Measurements from ENCODE around the gene UBE2L6.
A peak's percentile ranks its signal among the peaks of the same experiment; 100 is the strongest.

Gene UBE2L6

GRCh38 chr11:57567515-57568329 lies at the start of gene UBE2L6:
TSS of gene UBE2L6 (minus strand) at chr11:57567672. CDS start at chr11:57567611, 61 bp downstream.
- Mint-ChIP-seq H3K4me1 (peaks cover 51% of the 10 kb centered on the region), H3K4me3 (peak within 1 kb of the TSS; percentile 95), H3K27ac (peak within 1 kb of the TSS; percentile 96), H3K36me3 (peaks cover 36% of the 10 kb centered on the region), H3K9me3 (no peaks in the 10 kb centered on the region)
- peak; percentile 86 for ATAC-seq
- DNase-seq (ENCODE audit: low spot score in 2 of 2): peak; percentile 54 to 86

- H3K9me3 Mint-ChIP-seq: no peaks in the 10 kb centered on the region
- H3K27ac Mint-ChIP-seq: no peak overlapping the region
- H3K4me3 Mint-ChIP-seq: no peak overlapping the region
- DNase-seq (ENCODE audit: low spot score in 2 of 2) (no peak), ATAC-seq (no peak)
- no peaks in the 10 kb centered on the region for H3K4me1 Mint-ChIP-seq
- H3K36me3 Mint-ChIP-seq: no peaks in the 10 kb centered on the region
Measured at GRCh38 chr11:57616595-57616994, 49.1 kb upstream of the UBE2L6 start.

GRCh38 chr11:57615308-57615707 lies 47.8 kb upstream of the UBE2L6 start:
- Mint-ChIP-seq H3K9me3 (no peaks in the 10 kb centered on the region), H3K36me3 (no peaks in the 10 kb centered on the region), H3K4me1 (no peaks in the 10 kb centered on the region), H3K27ac (no peak overlapping the region), H3K4me3 (no peak overlapping the region)
- DNase-seq (ENCODE audit: low spot score in 2 of 2): no peak
- no peak for ATAC-seq

GRCh38 chr11:57614234-57614772 lies 46.8 kb upstream of the UBE2L6 start:
- H3K27ac Mint-ChIP-seq: no peak overlapping the region
- no peaks in the 10 kb centered on the region for H3K4me1 Mint-ChIP-seq
- DNase-seq (ENCODE audit: low spot score in 2 of 2) (no peak), ATAC-seq (no peak)
- H3K4me3 Mint-ChIP-seq: no peak overlapping the region
- no peaks in the 10 kb centered on the region for H3K36me3 Mint-ChIP-seq
- no peaks in the 10 kb centered on the region for H3K9me3 Mint-ChIP-seq

GRCh38 chr11:57610170-57610569 lies 42.7 kb upstream of the UBE2L6 start:
- H3K9me3 Mint-ChIP-seq: no peaks in the 10 kb centered on the region
- DNase-seq (ENCODE audit: low spot score in 2 of 2) (no peak), ATAC-seq (no peak)
- H3K4me1 Mint-ChIP-seq: no peaks in the 10 kb centered on the region
- no peak overlapping the region for H3K4me3 Mint-ChIP-seq
- no peak overlapping the region for H3K27ac Mint-ChIP-seq
- H3K36me3 Mint-ChIP-seq: no peaks in the 10 kb centered on the region

GRCh38 chr11:57605028-57605420 lies 37.6 kb upstream of the UBE2L6 start:
- H3K4me3 Mint-ChIP-seq: no peak overlapping the region
- H3K36me3 Mint-ChIP-seq: no peaks in the 10 kb centered on the region
- ATAC-seq (no peak), DNase-seq (ENCODE audit: low spot score in 2 of 2) (no peak)
- H3K27ac Mint-ChIP-seq: no peak overlapping the region
- H3K4me1 Mint-ChIP-seq: no peaks in the 10 kb centered on the region
- no peaks in the 10 kb centered on the region for H3K9me3 Mint-ChIP-seq

- Mint-ChIP-seq H3K9me3 (no peaks in the 10 kb centered on the region), H3K27ac (no peak overlapping the region), H3K4me3 (no peak overlapping the region), H3K4me1 (no peaks in the 10 kb centered on the region), H3K36me3 (no peaks in the 10 kb centered on the region)
- DNase-seq (ENCODE audit: low spot score in 2 of 2) (no peak), ATAC-seq (peak; percentile 40)
Measured at GRCh38 chr11:57604296-57605027, 37.0 kb upstream of the UBE2L6 start.

GRCh38 chr11:57601297-57601696 lies 33.8 kb upstream of the UBE2L6 start:
- Mint-ChIP-seq H3K4me3 (no peak overlapping the region), H3K4me1 (no peaks in the 10 kb centered on the region), H3K36me3 (no peaks in the 10 kb centered on the region), H3K27ac (no peak overlapping the region), H3K9me3 (no peaks in the 10 kb centered on the region)
- ATAC-seq (no peak), DNase-seq (ENCODE audit: low spot score in 2 of 2) (no peak)

GRCh38 chr11:57599381-57599780 lies 31.9 kb upstream of the UBE2L6 start:
- no peak overlapping the region for H3K4me3 Mint-ChIP-seq
- no peaks in the 10 kb centered on the region for H3K9me3 Mint-ChIP-seq
- no peak overlapping the region for H3K27ac Mint-ChIP-seq
- no peak for ATAC-seq
- no peaks in the 10 kb centered on the region for H3K36me3 Mint-ChIP-seq
- no peak for DNase-seq (ENCODE audit: low spot score in 2 of 2)
- no peaks in the 10 kb centered on the region for H3K4me1 Mint-ChIP-seq

- Mint-ChIP-seq H3K4me3 (no peak overlapping the region), H3K27ac (no peak overlapping the region), H3K9me3 (no peaks in the 10 kb centered on the region), H3K36me3 (no peaks in the 10 kb centered on the region), H3K4me1 (no peaks in the 10 kb centered on the region)
- ATAC-seq (no peak), DNase-seq (ENCODE audit: low spot score in 2 of 2) (no peak)
Measured at GRCh38 chr11:57598831-57599155, 31.3 kb upstream of the UBE2L6 start.

- Mint-ChIP-seq H3K4me3 (no peak overlapping the region), H3K36me3 (no peaks in the 10 kb centered on the region), H3K27ac (no peak overlapping the region), H3K4me1 (no peaks in the 10 kb centered on the region), H3K9me3 (no peaks in the 10 kb centered on the region)
- ATAC-seq: no peak
- no peak for DNase-seq (ENCODE audit: low spot score in 2 of 2)
Measured at GRCh38 chr11:57597916-57598830, 30.7 kb upstream of the UBE2L6 start.

GRCh38 chr11:57597461-57597915 lies 30.0 kb upstream of the UBE2L6 start, which contains the start of gene SERPING1:
TSS of gene SERPING1 (plus strand) at chr11:57597685. CDS start at chr11:57598271, 586 bp downstream.
- no peak within 1 kb of the TSS for H3K4me3 Mint-ChIP-seq
- ATAC-seq: no peak

GRCh38 chr11:57596266-57596885 lies 28.9 kb upstream of the UBE2L6 start:
- DNase-seq (ENCODE audit: low spot score in 2 of 2) (no peak), ATAC-seq (no peak)
- Mint-ChIP-seq H3K9me3 (no peaks in the 10 kb centered on the region), H3K36me3 (no peaks in the 10 kb centered on the region), H3K4me1 (no peaks in the 10 kb centered on the region), H3K4me3 (no peak overlapping the region), H3K27ac (no peak overlapping the region)

More at GRCh38 chr11:57597461-57597915, 30.0 kb upstream of the UBE2L6 start, which contains the start of gene SERPING1:
- H3K9me3 Mint-ChIP-seq: no peaks in the 10 kb centered on the region
- DNase-seq (ENCODE audit: low spot score in 2 of 2): no peak
- no peaks in the 10 kb centered on the region for H3K36me3 Mint-ChIP-seq
- H3K27ac Mint-ChIP-seq: no peak within 1 kb of the TSS
- H3K4me1 Mint-ChIP-seq: no peaks in the 10 kb centered on the region

GRCh38 chr11:57588046-57588710 lies 20.7 kb upstream of the UBE2L6 start:
- Mint-ChIP-seq H3K4me3 (no peak overlapping the region), H3K9me3 (no peaks in the 10 kb centered on the region), H3K27ac (no peak overlapping the region), H3K36me3 (no peaks in the 10 kb centered on the region), H3K4me1 (no peaks in the 10 kb centered on the region)
- ATAC-seq (no peak), DNase-seq (ENCODE audit: low spot score in 2 of 2) (no peak)

Data from stimulated activated effector memory CD8-positive, alpha-beta T cell treated with anti-CD3 and anti-CD28 coated beads, Interleukin-12 subunit alpha, Interleukin-12 subunit beta, amount 100 ng/mL, for 72 hours (primary cell).